ENCODE measurements around the gene ATF7IP2.

ATF7IP2 gene

DNA sequence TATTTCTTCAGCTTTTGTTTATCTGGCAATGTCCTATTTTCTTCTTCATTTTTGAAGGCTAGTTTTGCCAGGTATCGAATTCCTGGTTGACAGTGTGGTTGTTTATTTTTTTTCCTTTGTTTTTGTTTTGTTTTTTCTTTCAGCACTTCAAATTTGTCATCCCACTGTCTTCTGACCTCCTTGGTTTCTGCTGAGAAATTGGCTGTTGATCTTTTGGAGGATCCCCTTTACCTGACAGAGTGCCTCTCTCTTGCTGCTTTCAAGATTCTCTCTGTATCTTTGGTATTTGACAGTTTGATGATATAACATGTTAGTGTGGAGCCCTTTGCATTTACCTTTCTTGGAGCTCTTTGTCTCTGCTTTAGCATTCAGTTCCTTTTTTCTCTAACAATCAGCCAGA lies 9.6 kb upstream of the ATF7IP2 start:
- ChIA-PET CTCF (interaction anchor here (0.5 kb wide), 1 partner anchor 118 kb away, joined by 3 read pairs; no protein-coding TSS in a partner anchor), POLR2A (interaction anchor here (1.1 kb wide), 1 partner anchor 10 kb away, joined by 4 read pairs; the partner anchor contains the start of gene ATF7IP2)
- TF ChIP-seq FOXK2 (IDR thresholded peaks at IDR 0.05) (no peak), ELF4 (IDR thresholded peaks at IDR 0.05) (no peak), L3MBTL2 (conservative IDR thresholded peaks at IDR 0.05) (no peak), CTBP1 (IDR thresholded peaks at IDR 0.05; ENCODE audit: borderline replicate concordance) (no peak), FOXA1 (IDR thresholded peaks at IDR 0.05) (no peak), NFRKB (IDR thresholded peaks at IDR 0.05) (no peak), SP1 (IDR thresholded peaks at IDR 0.05) (no peak), FOXM1 (IDR thresholded peaks at IDR 0.05; ENCODE audit: borderline replicate concordance) (no peak), ARNT (IDR thresholded peaks at IDR 0.05) (no peak), LEF1 (IDR thresholded peaks at IDR 0.05; ENCODE audit: borderline replicate concordance) (no peak), TARDBP (IDR thresholded peaks at IDR 0.05) (no peak), SUZ12 (IDR thresholded peaks at IDR 0.05) (no peak), ZNF384 (IDR thresholded peaks at IDR 0.05) (no peak), BHLHE40 (IDR thresholded peaks at IDR 0.05; ENCODE audit: borderline replicate concordance) (no peak), HDGF (IDR thresholded peaks at IDR 0.05; ENCODE audit: borderline replicate concordance) (no peak)
- TF ChIP-seq, protein P1, sequence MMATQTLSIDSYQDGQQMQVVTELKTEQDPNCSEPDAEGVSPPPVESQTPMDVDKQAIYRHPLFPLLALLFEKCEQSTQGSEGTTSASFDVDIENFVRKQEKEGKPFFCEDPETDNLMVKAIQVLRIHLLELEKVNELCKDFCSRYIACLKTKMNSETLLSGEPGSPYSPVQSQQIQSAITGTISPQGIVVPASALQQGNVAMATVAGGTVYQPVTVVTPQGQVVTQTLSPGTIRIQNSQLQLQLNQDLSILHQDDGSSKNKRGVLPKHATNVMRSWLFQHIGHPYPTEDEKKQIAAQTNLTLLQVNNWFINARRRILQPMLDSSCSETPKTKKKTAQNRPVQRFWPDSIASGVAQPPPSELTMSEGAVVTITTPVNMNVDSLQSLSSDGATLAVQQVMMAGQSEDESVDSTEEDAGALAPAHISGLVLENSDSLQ (IDR thresholded peaks at IDR 0.05) = no peak
- DNase-seq (ENCODE audit: extremely low spot score) = no peak

DNA sequence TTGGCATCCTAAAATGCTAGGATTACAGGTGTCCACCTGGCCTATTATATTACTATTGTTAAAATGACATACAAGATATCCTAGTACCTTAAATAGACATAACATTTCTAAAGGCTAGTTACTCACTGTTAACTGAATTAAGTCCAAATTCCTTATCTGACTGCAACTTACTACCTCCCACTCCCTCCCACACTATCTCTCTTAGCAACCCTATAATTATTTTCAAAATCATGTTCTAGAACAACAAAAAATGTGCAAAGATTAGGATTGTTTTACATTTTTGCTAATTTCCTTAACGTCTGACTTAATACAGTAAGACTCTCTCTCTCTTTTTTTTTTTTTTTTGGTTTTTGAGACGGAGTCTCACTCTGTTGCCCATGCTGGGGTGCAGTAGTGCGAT lies 2.2 kb upstream of the ATF7IP2 start:
- ChIA-PET POLR2A (no interaction called here), CTCF (no interaction called here)
- TF ChIP-seq L3MBTL2 (conservative IDR thresholded peaks at IDR 0.05) = no peak
- no peak for TF ChIP-seq ARNT (IDR thresholded peaks at IDR 0.05)
- TF ChIP-seq ELF4 (IDR thresholded peaks at IDR 0.05) = no peak
- no peak for TF ChIP-seq SUZ12 (IDR thresholded peaks at IDR 0.05)
- no peak for DNase-seq (ENCODE audit: extremely low spot score)

DNA sequence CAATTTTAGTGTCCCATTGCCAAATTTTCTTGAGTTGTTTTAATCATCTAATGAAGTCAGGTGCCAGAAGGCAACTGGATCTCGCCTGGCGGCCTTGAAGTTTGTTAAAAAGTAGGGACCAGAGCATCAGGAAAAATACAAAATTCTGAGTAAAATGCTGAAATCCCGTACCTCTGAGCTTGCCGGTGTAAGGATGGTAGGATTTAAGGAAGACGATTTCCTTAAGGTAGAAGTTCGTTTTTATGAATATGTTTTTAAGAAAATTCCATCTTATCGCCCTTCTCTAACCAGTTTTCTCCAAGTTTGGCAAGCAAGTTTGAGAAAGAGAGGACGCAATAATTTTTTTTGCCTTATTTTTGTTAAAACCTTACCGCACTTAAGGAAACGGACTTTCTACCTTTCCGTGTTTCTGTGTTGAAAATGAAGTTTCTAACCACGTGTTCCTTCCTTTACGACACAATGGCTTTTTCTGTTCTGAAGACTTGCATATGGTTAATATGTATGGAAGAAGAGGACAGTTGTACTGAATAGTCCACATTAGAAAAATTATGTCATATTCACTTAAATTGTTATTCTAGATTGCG lies 748 bp downstream of the ATF7IP2 start:
- ChIA-PET CTCF (no interaction called here), POLR2A (interaction anchor here (1.0 to 1.5 kb wide), 3 partner anchors 10 to 18 kb away, joined by 3 to 4 read pairs (median 3); no protein-coding TSS in a partner anchor)
- TF ChIP-seq HDGF (IDR thresholded peaks at IDR 0.05; ENCODE audit: borderline replicate concordance) (no peak), L3MBTL2 (conservative IDR thresholded peaks at IDR 0.05) (peak; percentile 64), ZNF384 (IDR thresholded peaks at IDR 0.05) (no peak), TARDBP (IDR thresholded peaks at IDR 0.05) (no peak), CTBP1 (IDR thresholded peaks at IDR 0.05; ENCODE audit: borderline replicate concordance) (no peak)

DNA sequence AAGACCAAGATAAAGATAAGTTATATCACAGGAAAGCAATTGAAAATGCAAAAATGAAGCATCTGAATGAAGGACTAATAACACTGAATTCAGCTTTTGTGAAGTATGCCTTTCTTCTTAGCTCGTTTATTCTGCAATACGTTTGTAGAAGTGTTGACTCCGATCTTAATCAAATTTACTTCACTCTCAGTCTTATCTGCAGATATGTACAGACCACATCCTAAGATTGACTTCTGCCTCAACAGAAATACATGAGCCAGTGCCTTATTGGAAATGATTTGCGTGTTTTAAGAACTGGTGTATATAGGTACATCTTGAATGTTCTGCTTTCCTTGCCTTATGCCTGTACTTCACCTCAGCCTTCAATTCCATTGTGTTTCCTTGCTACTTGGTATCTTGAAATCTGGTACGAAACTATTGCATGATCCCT lies 1.3 kb downstream of the ATF7IP2 start:
- CTCF ChIA-PET = interaction anchor here (0.6 kb wide), 1 partner anchor 751 kb away, joined by 4 read pairs; no protein-coding TSS in a partner anchor
- TF ChIP-seq FOXA1 (IDR thresholded peaks at IDR 0.05) (no peak), SP1 (IDR thresholded peaks at IDR 0.05) (no peak)
- POLR2A ChIA-PET = interaction anchor here (1.0 to 1.2 kb wide), 2 partner anchors 10 to 19 kb away, joined by 3 read pairs; no protein-coding TSS in a partner anchor
- no peak for DNase-seq (ENCODE audit: extremely low spot score)

More for the DNA sequence above, 748 bp downstream of the ATF7IP2 start:
- no peak for DNase-seq (ENCODE audit: extremely low spot score)

DNA sequence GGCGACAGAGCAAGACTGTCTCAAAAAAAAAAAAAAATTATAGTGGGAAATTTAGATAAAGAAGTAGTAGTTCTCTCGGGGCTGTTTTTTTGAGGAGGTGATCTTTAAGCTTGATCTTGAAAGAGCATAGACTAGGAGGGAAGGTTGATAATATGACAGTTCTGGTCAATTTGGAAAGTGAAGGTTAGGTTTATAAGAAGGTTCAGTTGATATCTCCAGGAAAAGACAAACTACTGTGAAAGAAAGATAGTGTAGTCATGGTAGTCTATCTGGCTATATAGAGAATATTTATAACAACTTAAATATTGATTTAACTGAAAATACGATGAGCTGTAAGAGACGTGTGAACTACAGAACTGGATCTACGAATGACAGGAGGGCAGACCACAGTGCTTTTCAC lies 3.1 kb downstream of the ATF7IP2 start:
- DNase-seq (ENCODE audit: extremely low spot score) = no peak
- ChIA-PET CTCF (interaction anchor here (0.5 kb wide), 2 partner anchors 71 to 126 kb away, joined by 3 to 5 read pairs; no protein-coding TSS in a partner anchor), POLR2A (no interaction called here)
- TF ChIP-seq BHLHE40 (IDR thresholded peaks at IDR 0.05; ENCODE audit: borderline replicate concordance) (no peak), SP1 (IDR thresholded peaks at IDR 0.05) (no peak), SUZ12 (IDR thresholded peaks at IDR 0.05) (no peak), ZNF384 (IDR thresholded peaks at IDR 0.05) (no peak), TARDBP (IDR thresholded peaks at IDR 0.05) (no peak), FOXA1 (IDR thresholded peaks at IDR 0.05) (no peak), NFRKB (IDR thresholded peaks at IDR 0.05) (no peak), ELF4 (IDR thresholded peaks at IDR 0.05) (no peak), FOXK2 (IDR thresholded peaks at IDR 0.05) (no peak), HDGF (IDR thresholded peaks at IDR 0.05; ENCODE audit: borderline replicate concordance) (no peak), LEF1 (IDR thresholded peaks at IDR 0.05; ENCODE audit: borderline replicate concordance) (no peak), ARNT (IDR thresholded peaks at IDR 0.05) (no peak), L3MBTL2 (conservative IDR thresholded peaks at IDR 0.05) (no peak)
- TF ChIP-seq, protein P1 (IDR thresholded peaks at IDR 0.05) = no peak

DNA sequence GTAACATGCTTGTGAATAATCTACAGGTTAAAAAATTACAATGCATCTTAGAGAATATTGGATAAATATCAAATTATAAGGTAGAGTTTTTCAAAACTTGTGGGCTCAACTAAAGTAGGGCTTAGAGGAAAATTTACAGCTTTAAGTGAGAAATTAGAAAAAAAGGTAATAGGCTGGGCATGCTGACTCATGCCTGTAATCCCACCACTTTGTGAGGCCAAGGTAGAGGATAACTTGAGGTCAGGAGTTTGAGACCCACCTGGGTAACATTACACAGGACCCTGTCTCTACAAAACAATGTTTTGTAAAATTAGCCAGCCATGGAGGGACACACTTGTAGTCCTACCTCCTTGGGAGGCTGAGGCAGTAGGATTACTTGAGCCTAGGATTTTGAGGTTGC lies 4.5 kb downstream of the ATF7IP2 start:
- CTCF ChIA-PET = no interaction called here
- POLR2A ChIA-PET = no interaction called here
- no peak for DNase-seq (ENCODE audit: extremely low spot score)
- TF ChIP-seq, protein P1 (IDR thresholded peaks at IDR 0.05) = no peak
- TF ChIP-seq FOXK2 (IDR thresholded peaks at IDR 0.05) (no peak), ELF4 (IDR thresholded peaks at IDR 0.05) (no peak), TARDBP (IDR thresholded peaks at IDR 0.05) (no peak), SP1 (IDR thresholded peaks at IDR 0.05) (no peak), NFRKB (IDR thresholded peaks at IDR 0.05) (no peak), SUZ12 (IDR thresholded peaks at IDR 0.05) (no peak)

DNA sequence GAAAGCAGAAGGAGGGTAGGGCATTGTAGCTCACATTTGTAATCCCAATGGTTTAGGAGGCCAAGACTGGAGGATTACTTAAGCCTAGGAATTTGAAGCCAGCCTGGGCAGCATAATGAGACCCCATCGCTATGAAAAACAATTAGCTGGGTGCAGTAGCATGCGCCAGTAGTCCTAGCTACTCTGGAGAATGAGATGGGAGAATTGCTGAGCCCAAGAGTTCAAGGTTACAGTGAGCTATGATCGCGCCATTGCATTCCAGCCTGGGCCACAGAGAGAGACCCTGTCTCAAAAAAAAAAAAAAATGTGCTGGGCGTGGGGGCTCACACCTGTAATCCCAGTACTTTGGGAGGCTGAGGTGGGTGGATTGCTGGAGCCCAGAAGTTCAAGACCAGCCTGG lies 5.0 kb downstream of the ATF7IP2 start:
- CTCF ChIA-PET = no interaction called here
- no peak for DNase-seq (ENCODE audit: extremely low spot score)
- TF ChIP-seq LEF1 (IDR thresholded peaks at IDR 0.05; ENCODE audit: borderline replicate concordance) (no peak), ARNT (IDR thresholded peaks at IDR 0.05) (no peak), L3MBTL2 (conservative IDR thresholded peaks at IDR 0.05) (no peak), ELF4 (IDR thresholded peaks at IDR 0.05) (no peak), FOXA1 (IDR thresholded peaks at IDR 0.05) (no peak), TARDBP (IDR thresholded peaks at IDR 0.05) (no peak), SP1 (IDR thresholded peaks at IDR 0.05) (no peak), BHLHE40 (IDR thresholded peaks at IDR 0.05; ENCODE audit: borderline replicate concordance) (no peak), FOXM1 (IDR thresholded peaks at IDR 0.05; ENCODE audit: borderline replicate concordance) (no peak), FOXK2 (IDR thresholded peaks at IDR 0.05) (no peak), SUZ12 (IDR thresholded peaks at IDR 0.05) (no peak), NFRKB (IDR thresholded peaks at IDR 0.05) (no peak), ZNF384 (IDR thresholded peaks at IDR 0.05) (no peak)
- TF ChIP-seq, protein P1 (IDR thresholded peaks at IDR 0.05) = no peak
- POLR2A ChIA-PET = interaction anchor here (0.6 kb wide), 1 partner anchor 13 kb away, joined by 3 read pairs; no protein-coding TSS in a partner anchor

Measured in HEK293T (cell line).